CD4-positive, alpha-beta T cell treated with Interferon alpha-2 for 1 hour (primary cell): Measurements from ENCODE around the gene SETDB2.

Experiments
- DNase-seq, 2 donors: peaks; one replicate each; pipeline ENCODE4 v3.0.0-alpha.2; 2020 to 2022

The SETDB2 gene

DNA sequence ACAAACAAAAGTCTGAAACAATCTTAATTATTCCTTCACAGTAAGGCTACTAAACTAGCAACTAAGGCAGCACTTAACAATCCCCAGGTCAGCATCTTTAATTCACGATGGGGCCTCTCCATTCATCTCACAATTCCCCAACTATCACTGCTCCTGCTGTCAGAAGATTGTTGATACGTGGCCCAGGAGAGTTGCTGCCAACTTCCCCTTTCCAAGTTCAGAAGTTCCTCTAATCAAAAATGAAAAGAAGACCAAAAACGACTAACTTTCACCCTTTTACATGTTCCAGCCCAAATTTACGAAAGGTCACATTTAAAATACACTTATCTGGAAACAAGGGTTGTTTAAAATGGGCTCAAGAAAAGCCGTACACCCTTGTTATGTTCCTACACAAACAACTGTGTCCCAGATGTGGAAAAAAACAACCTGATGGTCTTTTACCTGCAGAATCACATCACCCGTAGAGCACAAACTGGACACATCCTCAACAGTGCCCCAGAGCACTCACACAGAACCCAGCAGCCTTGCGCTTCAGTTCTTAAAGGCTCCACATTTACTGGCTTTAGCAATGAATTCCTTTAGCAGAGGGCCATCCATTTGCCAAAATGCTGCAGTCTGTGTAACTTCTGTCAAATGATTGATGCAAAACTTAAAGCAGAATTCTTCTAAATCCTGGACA lies 89.7 kb downstream of the SETDB2 start:
- no peak for DNase-seq

DNA sequence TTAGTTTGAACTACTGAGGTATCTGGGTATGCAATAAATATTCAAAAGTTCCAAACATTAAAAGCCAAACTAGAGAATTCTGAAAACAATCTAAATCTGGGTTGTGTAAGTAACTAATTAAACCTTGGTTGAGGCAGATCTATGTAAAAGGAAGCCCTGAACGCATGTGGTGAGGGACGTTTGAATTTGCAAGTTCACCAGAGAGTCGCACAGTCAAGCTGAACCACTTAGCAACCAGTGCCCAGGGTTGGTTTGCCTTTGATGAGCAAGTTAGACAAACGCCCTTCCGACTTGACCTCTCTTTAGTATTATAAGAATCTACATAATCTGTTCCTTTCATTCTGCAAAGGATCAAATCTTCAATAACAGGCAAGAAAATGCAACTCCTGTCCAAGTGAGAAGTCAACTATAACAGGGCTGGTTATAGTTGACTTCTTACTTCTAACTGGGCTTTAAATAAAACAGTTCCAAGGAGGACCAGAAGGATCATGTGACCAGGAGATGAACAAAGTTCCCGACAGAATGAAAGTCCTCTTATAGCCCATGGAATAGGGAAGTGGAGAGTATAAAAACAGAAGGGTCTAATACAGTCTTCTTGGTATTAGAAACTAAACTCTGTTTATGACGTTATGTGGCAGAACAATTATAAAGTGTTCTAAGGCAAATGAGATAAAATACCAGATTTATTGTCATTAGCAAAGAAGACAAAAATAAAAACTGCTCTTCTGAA lies 92.2 kb downstream of the SETDB2 start:
- no peak for DNase-seq

DNA sequence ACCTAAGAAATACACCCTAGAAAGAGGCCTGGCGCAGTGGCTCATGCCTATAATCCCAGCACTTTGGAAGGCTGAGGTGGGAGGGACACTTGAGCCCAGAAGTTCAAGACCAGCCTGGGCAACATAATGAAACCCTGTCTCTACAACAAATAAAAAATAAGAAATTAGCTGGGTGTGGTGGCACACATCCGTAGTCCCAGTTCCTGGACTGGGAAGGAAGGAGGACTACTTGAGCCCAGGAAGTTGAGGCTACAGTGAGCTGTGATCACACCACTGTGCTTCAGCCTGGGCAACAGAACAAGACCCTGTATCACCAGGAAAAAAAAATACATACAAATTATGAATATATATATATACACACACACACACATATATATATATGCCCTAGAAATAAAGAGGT lies 94.3 kb downstream of the SETDB2 start:
- DNase-seq: no peak

DNA sequence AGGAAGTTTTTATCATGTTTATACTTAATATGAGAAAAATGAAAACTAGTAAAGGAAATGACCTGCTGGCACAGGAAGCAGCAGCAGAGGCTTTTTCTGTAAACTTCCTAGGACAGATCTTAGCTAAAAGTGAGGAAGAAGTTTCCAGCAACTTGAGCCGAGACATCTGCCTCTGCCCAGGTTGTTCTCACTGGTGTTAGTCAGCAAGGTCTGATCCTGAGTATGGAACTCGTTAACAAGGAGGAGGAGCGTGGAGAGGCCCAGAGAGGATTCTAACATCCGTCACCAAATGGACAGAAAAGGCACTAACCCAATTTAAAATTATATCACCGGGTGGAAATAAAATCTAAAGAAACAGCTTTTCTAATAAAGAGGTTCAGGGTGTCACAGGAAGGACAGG lies 95.2 kb downstream of the SETDB2 start:
- no peak for DNase-seq

DNA sequence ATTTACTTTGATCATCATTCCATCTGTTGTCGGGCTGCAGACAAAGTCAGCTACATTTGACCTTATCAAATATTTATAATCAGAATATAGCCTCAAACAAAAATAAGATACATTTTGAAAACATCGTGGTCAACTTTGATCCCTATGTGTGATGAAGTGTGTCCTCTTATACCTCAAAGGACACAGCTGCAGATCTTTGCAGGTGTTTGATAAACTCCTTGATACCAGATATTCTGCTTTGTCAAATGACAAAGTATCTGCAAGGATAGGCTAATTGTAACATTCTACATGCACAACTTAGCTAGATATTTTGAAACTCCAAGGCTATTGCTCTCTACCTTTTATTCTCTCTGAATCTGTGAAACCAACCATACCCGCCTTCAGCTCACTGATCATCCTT lies 95.7 kb downstream of the SETDB2 start:
- DNase-seq: no peak

DNA sequence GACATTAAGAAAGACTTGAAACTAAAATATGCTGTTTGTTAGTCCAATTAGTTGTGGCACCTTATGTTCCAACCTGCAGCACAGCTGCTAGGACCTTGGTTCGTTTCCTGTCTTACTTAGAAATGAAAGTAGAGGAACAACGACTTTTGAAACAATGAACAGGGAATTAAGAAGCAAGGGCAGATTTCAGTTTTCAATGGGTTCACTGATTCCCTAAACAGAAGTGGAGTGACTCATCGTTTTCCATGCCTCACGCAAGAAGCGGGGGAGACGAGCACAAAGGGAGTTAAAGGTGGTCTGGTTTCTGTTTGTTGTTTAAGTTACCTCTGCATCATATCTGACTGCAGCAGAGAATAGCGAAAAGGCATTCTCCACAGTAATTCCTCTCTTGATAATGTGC lies 96.5 kb downstream of the SETDB2 start:
- DNase-seq: peak in 1 of 2 donors; percentile 18

DNA sequence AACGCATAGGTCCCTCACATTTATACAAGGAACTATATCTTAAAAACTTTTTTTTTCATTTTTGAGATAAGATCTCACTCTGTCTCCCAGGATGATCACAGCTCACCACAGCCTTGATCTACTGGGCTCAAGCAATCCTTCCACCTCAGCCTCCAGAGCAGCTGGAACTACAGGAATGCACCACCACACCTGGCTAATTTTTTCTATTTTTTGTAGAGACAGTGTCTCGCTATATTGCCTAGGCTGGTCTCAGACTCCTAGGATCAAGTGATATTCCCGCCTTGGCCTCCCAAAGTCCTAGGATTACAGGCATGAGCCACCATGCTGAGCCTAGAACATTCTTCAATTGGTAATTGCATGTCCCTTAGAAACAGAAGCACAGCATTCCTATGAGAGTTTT lies 99.6 kb downstream of the SETDB2 start:
- DNase-seq: no peak
